Measurements from ENCODE around the gene CTXN2.

DNA sequence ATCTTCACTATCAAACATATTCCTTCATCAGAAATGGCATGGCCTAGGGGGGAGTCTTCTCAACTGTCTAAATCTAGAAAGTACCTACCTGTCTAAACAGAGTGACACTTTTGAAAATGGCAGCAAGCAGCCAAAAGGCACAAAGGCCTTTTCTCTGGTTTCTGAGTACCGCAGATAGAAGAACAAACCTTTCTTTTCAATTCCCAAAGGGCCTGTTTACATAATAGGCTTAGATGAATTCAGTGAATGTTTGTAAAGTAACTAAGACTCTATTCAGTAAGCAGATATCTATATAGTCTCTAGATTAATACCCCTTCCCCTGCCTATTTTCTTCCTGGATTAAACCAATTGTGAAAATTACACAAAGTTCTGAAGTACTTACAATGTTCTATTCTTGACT, 20.5 kb upstream of the CTXN2 start:
- TF ChIP-seq, protein P1, sequence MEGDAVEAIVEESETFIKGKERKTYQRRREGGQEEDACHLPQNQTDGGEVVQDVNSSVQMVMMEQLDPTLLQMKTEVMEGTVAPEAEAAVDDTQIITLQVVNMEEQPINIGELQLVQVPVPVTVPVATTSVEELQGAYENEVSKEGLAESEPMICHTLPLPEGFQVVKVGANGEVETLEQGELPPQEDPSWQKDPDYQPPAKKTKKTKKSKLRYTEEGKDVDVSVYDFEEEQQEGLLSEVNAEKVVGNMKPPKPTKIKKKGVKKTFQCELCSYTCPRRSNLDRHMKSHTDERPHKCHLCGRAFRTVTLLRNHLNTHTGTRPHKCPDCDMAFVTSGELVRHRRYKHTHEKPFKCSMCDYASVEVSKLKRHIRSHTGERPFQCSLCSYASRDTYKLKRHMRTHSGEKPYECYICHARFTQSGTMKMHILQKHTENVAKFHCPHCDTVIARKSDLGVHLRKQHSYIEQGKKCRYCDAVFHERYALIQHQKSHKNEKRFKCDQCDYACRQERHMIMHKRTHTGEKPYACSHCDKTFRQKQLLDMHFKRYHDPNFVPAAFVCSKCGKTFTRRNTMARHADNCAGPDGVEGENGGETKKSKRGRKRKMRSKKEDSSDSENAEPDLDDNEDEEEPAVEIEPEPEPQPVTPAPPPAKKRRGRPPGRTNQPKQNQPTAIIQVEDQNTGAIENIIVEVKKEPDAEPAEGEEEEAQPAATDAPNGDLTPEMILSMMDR (IDR thresholded peaks at IDR 0.05) = no peak
- TF ChIP-seq SIN3A (IDR thresholded peaks at IDR 0.05; ENCODE audit: borderline replicate concordance, low read depth, low read length) = no peak
- TF ChIP-seq RXRA (IDR thresholded peaks at IDR 0.05; ENCODE audit: borderline replicate concordance, low read depth) = no peak
- TF ChIP-seq TAF1 (IDR thresholded peaks at IDR 0.05; ENCODE audit: borderline replicate concordance, low read depth, low read length) = no peak
- TF ChIP-seq, protein P2, sequence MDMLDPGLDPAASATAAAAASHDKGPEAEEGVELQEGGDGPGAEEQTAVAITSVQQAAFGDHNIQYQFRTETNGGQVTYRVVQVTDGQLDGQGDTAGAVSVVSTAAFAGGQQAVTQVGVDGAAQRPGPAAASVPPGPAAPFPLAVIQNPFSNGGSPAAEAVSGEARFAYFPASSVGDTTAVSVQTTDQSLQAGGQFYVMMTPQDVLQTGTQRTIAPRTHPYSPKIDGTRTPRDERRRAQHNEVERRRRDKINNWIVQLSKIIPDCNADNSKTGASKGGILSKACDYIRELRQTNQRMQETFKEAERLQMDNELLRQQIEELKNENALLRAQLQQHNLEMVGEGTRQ (IDR thresholded peaks at IDR 0.05; ENCODE audit: borderline replicate concordance, low read depth, low read length) = no peak
- no peak for TF ChIP-seq EP300 (IDR thresholded peaks at IDR 0.05; ENCODE audit: borderline replicate concordance in 1 of 2, low read depth in 1 of 2, low read length in 1 of 2)
- TF ChIP-seq RFX5 (IDR thresholded peaks at IDR 0.05; ENCODE audit: low read length) = no peak
- TF ChIP-seq, protein P3, sequence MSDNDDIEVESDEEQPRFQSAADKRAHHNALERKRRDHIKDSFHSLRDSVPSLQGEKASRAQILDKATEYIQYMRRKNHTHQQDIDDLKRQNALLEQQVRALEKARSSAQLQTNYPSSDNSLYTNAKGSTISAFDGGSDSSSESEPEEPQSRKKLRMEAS (IDR thresholded peaks at IDR 0.05; ENCODE audit: low read depth) = no peak
- TF ChIP-seq RAD21 (IDR thresholded peaks at IDR 0.05; ENCODE audit: low read length) = no peak
- TF ChIP-seq, protein P4, sequence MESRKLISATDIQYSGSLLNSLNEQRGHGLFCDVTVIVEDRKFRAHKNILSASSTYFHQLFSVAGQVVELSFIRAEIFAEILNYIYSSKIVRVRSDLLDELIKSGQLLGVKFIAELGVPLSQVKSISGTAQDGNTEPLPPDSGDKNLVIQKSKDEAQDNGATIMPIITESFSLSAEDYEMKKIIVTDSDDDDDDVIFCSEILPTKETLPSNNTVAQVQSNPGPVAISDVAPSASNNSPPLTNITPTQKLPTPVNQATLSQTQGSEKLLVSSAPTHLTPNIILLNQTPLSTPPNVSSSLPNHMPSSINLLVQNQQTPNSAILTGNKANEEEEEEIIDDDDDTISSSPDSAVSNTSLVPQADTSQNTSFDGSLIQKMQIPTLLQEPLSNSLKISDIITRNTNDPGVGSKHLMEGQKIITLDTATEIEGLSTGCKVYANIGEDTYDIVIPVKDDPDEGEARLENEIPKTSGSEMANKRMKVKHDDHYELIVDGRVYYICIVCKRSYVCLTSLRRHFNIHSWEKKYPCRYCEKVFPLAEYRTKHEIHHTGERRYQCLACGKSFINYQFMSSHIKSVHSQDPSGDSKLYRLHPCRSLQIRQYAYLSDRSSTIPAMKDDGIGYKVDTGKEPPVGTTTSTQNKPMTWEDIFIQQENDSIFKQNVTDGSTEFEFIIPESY (IDR thresholded peaks at IDR 0.05; ENCODE audit: borderline replicate concordance, low read depth) = no peak
- TF ChIP-seq FOXM1 (IDR thresholded peaks at IDR 0.05; ENCODE audit: low read depth) = no peak

All from SK-N-SH (cell line).